Calu3 (cell line): ENCODE results near the gene ADGRA1. TPM values are rescaled to one million over a fixed set of nuclear protein-coding genes. Genes with fewer than 3 reads are reported as not detected.

Experiments used
- BruUV-seq: library from RNA; stranded (reverse); fragments of 400-500 nt; replicated peaks from 2 replicates; lab custom pipeline; 2021; lab: Mats Ljungman, UMichigan
- CTCF ChIA-PET: fragments of 300-600 bp; sonication (Branson Sonifier 250); formaldehyde crosslinking; loops from one replicate; lab custom pipeline; 2022; ENCODE audit warnings: antibody characterized with exemption; lab: Charles Lee
- DNase-seq: peaks from one replicate; pipeline ENCODE4 v3.0.0; 2022
- H3K27ac Mint-ChIP-seq: one replicate; pipeline ENCODE4 v1.8.0; 2022; ENCODE audit warnings: mixed read lengths; ENCODE audit not compliant: unreplicated experiment
- H3K27me3 Mint-ChIP-seq: one replicate; pipeline ENCODE4 v1.8.0; 2022; ENCODE audit warnings: mixed read lengths; ENCODE audit not compliant: unreplicated experiment
- H3K36me3 Mint-ChIP-seq: one replicate; pipeline ENCODE4 v1.8.0; 2022; ENCODE audit warnings: mild to moderate bottlenecking, moderate library complexity, mixed read lengths; ENCODE audit not compliant: insufficient read depth, unreplicated experiment
- H3K4me1 Mint-ChIP-seq: one replicate; pipeline ENCODE4 v1.8.0; 2022; ENCODE audit warnings: mild to moderate bottlenecking, low read depth, mixed read lengths; ENCODE audit not compliant: unreplicated experiment
- H3K4me3 Mint-ChIP-seq: one replicate; pipeline ENCODE4 v1.8.0; 2022; ENCODE audit warnings: mild to moderate bottlenecking, low read depth, moderate library complexity, mixed read lengths; ENCODE audit not compliant: unreplicated experiment
- H3K9me3 Mint-ChIP-seq: one replicate; pipeline ENCODE4 v1.8.0; 2022; ENCODE audit warnings: low read depth, mixed read lengths; ENCODE audit not compliant: unreplicated experiment
- CTCF ChIP-seq: fragments of 200-600 bp; IDR thresholded peaks from one replicate; pipeline ENCODE4 v1.8.0; 2022; ENCODE audit warnings: antibody characterized with exemption; ENCODE audit not compliant: unreplicated experiment
- intact Hi-C: fragments of 100-400 bp; cut with micrococcal nuclease; formaldehyde crosslinking; loops from one replicate; pipeline ENCODE4 v1.10.0; 2022; ENCODE audit not compliant: unreplicated experiment
- total RNA-seq: library from RNA; stranded (reverse); gene quantifications from 2 replicates; pipeline ENCODE4 v1.2.3, GENCODE V29; 2022

ADGRA1 gene
- total RNA-seq, 1 experiment from 2014 or later = not detected

DNA sequence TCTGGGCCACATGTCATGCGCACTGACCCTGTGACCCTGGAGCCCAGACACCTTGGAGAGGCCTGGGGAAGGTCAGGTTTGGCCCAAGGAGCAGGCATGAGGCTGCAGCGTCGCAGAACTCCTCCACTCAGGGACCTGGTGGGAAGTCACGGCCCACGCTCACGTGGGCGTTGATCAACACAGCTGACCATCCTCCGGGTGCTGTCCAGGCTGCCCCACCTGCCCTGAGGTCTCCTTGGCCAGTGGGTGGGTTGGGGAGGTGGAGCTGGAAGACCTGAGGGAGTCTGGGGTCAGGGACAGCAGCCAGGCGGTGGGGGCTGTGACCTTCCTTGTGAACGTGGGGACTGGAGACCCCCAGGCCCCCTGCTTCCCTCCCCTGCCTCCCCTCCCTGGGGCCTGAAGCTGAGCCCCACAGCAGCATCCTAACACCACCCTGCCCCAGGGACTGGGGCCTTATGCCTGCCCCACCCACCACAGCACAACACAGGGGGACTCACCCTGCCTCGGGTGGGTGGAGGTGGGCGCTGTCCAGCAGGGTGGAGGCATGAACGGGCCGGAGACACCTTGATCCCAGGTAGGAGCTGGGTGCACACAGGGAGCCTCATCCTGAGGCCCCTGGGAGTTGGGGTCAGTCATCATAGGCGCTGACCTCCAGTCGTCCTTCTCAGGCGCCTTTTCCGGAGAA is 44.0 kb upstream of the ADGRA1 start:
- no peaks in the 10 kb centered on the region for H3K4me1 Mint-ChIP-seq
- no peak for DNase-seq
- H3K9me3 Mint-ChIP-seq = no peaks in the 10 kb centered on the region
- no peak overlapping the region for H3K27ac Mint-ChIP-seq
- intact Hi-C loops = no loop called here
- no peaks in the 10 kb centered on the region for H3K36me3 Mint-ChIP-seq
- BruUV-seq = no TSS peak
- TF ChIP-seq CTCF = no peak
- peaks cover 60% of the 10 kb centered on the region for H3K27me3 Mint-ChIP-seq
- CTCF ChIA-PET = no interaction called here
- H3K4me3 Mint-ChIP-seq = no peak overlapping the region

DNA sequence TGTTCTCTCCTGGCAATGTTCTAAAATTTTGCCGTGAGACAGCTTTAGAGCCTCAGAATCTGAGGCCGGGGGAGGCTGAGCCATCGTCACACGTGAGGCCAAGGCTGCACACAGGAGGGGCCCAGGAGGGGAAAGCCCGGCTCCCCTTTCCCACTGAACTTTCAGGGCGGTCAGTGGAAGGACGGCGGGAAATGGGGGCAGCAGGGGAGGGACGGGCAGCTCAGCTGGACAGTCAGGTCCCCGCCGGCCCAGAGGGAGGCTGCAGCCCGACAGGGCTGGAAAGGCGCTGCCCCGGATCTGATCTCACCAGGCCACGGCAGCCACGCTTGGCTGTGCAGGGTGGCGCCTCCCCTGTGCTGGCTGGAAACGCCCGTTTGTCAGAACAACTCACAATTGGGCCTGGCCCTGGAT is 43.3 kb upstream of the ADGRA1 start:
- no peak for TF ChIP-seq CTCF
- Mint-ChIP-seq H3K27ac (no peak overlapping the region), H3K4me3 (no peak overlapping the region), H3K9me3 (no peaks in the 10 kb centered on the region), H3K4me1 (no peaks in the 10 kb centered on the region), H3K36me3 (no peaks in the 10 kb centered on the region), H3K27me3 (peaks cover 60% of the 10 kb centered on the region)
- DNase-seq = no peak
- BruUV-seq = no TSS peak
- intact Hi-C loops = no loop called here
- CTCF ChIA-PET = no interaction called here

GRCh38 chr10:133045556-133046389 is 42.0 kb upstream of the ADGRA1 start:
- H3K27me3 Mint-ChIP-seq = peaks cover 52% of the 10 kb centered on the region
- BruUV-seq = no TSS peak
- CTCF ChIA-PET = no interaction called here
- H3K36me3 Mint-ChIP-seq = no peaks in the 10 kb centered on the region
- H3K4me3 Mint-ChIP-seq = no peak overlapping the region
- no peaks in the 10 kb centered on the region for H3K9me3 Mint-ChIP-seq
- no peak overlapping the region for H3K27ac Mint-ChIP-seq
- H3K4me1 Mint-ChIP-seq = no peaks in the 10 kb centered on the region
- no peak for DNase-seq
- TF ChIP-seq CTCF = no peak
- intact Hi-C loops = no loop called here

- Mint-ChIP-seq H3K9me3 (no peaks in the 10 kb centered on the region), H3K36me3 (no peaks in the 10 kb centered on the region), H3K4me3 (no peak overlapping the region), H3K27me3 (peaks cover 47% of the 10 kb centered on the region), H3K4me1 (no peaks in the 10 kb centered on the region), H3K27ac (no peak overlapping the region)
- DNase-seq = no peak
- BruUV-seq = no TSS peak
- CTCF ChIA-PET = no interaction called here
- no peak for TF ChIP-seq CTCF
- intact Hi-C loops = no loop called here
Measured at GRCh38 chr10:133046390-133046765, 41.3 kb upstream of the ADGRA1 start.
